ENCODE data around the gene OOSP3. TPM values are rescaled to one million over a fixed set of nuclear protein-coding genes. Genes with fewer than 3 reads are reported as not detected.
"Not testable (repeated sequence)": the region's sequence is repeated elsewhere in the genome, so short reads cannot be mapped to it uniquely, and the experiment has no call there.

Gene OOSP3, protein sequence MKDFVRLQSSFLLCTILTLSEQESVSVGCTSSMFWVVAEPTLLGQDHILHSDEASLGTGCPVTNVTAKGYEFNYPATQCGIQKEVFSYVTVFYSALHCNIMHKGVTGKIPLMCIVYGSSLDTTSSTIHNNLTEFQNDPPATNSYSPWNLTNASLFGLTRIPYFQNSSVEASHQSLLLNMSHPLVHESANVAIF
- not detected in 2 replicates for total RNA-seq (2012; rRNA removed)

DNA sequence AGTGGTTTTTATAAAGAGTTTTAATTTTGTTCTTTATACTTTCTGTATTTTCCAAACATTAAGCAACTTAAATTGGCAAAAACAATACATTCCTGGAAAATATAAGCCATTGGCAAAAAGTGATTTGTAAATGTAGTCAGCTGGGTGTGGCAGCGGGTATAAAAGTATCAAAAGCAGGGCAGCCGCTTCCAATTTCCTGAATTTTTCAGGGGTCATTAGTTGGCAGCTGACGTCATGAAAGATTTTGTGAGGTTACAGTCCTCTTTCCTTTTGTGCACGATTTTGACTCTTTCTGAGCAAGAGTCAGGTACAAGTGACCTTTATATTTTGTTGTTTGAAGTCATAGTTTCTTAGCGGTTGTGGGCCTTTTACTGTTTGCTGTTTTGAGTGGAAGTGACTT lies at the start of gene OOSP3:
OOSP3 (plus strand) TSS at position 208 of the 400 bp plus-strand sequence; CDS start at position 235, 27 bp downstream.
- Histone ChIP-seq H3K4me1 (ENCODE audit: control insufficient read depth, insufficient read depth, low read length) (no peaks in the 10 kb centered on the region), H3K36me3 (ENCODE audit: insufficient read depth, low read length) (no peaks in the 10 kb centered on the region), H3K4me3 (ENCODE audit: low read length) (no peak within 1 kb of the TSS), H3K4me2 (ENCODE audit: low read length) (no peak within 1 kb of the TSS), H3K9me3 (replicated peaks; ENCODE audit: low read length) (no peaks in the 10 kb centered on the region), H3K9ac (ENCODE audit: low read depth, low read length) (no peak within 1 kb of the TSS), H3K27me3 (ENCODE audit: control insufficient read depth, insufficient read depth, low read length) (no peaks in the 10 kb centered on the region)

- H3K4me2 ChIP-seq (ENCODE audit: low read length), result no peak overlapping the region
- no peaks in the 10 kb centered on the region for H3K27me3 ChIP-seq (ENCODE audit: control insufficient read depth, insufficient read depth, low read length)
- H3K9ac ChIP-seq (ENCODE audit: low read depth, low read length), result no peak overlapping the region
- H3K36me3 ChIP-seq (ENCODE audit: insufficient read depth, low read length), result no peaks in the 10 kb centered on the region
- no peaks in the 10 kb centered on the region for H3K9me3 ChIP-seq (replicated peaks; ENCODE audit: low read length)
- H3K4me1 ChIP-seq (ENCODE audit: control insufficient read depth, insufficient read depth, low read length), result no peaks in the 10 kb centered on the region
- no peak overlapping the region for H3K4me3 ChIP-seq (ENCODE audit: low read length)
Observed at GRCh38 chr11:59829358-59829757, 49.2 kb upstream of the OOSP3 start.

DNA sequence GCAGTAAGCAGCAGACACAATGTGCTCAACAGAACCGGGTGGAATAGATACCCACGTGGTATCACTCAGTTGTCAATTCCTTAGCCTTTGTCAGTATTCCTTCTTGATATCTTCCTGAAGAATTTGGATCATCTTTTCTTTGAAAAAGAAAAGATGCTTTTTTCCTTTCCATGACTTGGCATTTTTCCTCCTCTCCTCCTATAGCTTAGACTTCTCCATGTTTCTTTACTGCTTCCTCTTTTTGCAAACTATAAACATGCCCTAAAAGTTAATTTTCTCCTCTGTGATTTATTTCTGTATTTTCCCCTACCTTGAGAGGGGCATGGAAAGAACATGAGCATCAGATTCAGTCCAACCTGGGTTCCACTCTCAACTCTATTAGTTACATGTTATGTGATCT lies 45.0 kb upstream of the OOSP3 start:
- H3K36me3 ChIP-seq (ENCODE audit: insufficient read depth, low read length), result no peaks in the 10 kb centered on the region
- no peak overlapping the region for H3K4me2 ChIP-seq (ENCODE audit: low read length)
- no peaks in the 10 kb centered on the region for H3K9me3 ChIP-seq (replicated peaks; ENCODE audit: low read length)
- no peak overlapping the region for H3K4me3 ChIP-seq (ENCODE audit: low read length)
- no peak overlapping the region for H3K9ac ChIP-seq (ENCODE audit: low read depth, low read length)
- H3K4me1 ChIP-seq (ENCODE audit: control insufficient read depth, insufficient read depth, low read length), result no peaks in the 10 kb centered on the region
- H3K27me3 ChIP-seq (ENCODE audit: control insufficient read depth, insufficient read depth, low read length), result no peaks in the 10 kb centered on the region

DNA sequence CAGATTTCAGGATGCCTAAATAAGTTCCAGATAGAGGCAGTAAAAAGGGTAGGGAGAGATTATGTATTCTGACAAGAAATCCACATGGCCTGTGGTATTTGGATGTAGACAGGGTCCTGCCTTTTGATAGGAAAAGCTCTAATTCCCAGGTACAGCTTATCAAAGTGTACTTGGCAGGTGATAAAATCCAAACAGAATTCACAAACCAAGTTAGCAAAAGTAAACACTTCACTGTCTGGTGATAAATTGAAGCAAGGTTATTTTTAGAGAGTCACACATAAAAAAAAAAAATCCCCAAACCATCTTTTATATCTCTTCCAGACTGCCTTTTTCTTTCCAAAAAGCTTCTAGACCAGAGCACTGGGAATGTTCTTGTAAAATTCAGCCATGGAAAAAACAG lies 39.0 kb upstream of the OOSP3 start:
- H3K4me3 ChIP-seq (ENCODE audit: low read length), result no peak overlapping the region
- H3K4me2 ChIP-seq (ENCODE audit: low read length), result no peak overlapping the region
- no peaks in the 10 kb centered on the region for H3K4me1 ChIP-seq (ENCODE audit: control insufficient read depth, insufficient read depth, low read length)
- no peaks in the 10 kb centered on the region for H3K27me3 ChIP-seq (ENCODE audit: control insufficient read depth, insufficient read depth, low read length)
- H3K9ac ChIP-seq (ENCODE audit: low read depth, low read length), result no peak overlapping the region
- no peaks in the 10 kb centered on the region for H3K36me3 ChIP-seq (ENCODE audit: insufficient read depth, low read length)
- H3K9me3 ChIP-seq (replicated peaks; ENCODE audit: low read length), result no peaks in the 10 kb centered on the region

- no peak overlapping the region for H3K4me3 ChIP-seq (ENCODE audit: low read length)
- H3K27me3 ChIP-seq (ENCODE audit: control insufficient read depth, insufficient read depth, low read length), result no peaks in the 10 kb centered on the region
- no peak overlapping the region for H3K9ac ChIP-seq (ENCODE audit: low read depth, low read length)
- no peaks in the 10 kb centered on the region for H3K36me3 ChIP-seq (ENCODE audit: insufficient read depth, low read length)
- no peaks in the 10 kb centered on the region for H3K9me3 ChIP-seq (replicated peaks; ENCODE audit: low read length)
- no peak overlapping the region for H3K4me2 ChIP-seq (ENCODE audit: low read length)
- no peaks in the 10 kb centered on the region for H3K4me1 ChIP-seq (ENCODE audit: control insufficient read depth, insufficient read depth, low read length)
Observed at GRCh38 chr11:59841514-59841913, 37.1 kb upstream of the OOSP3 start.

DNA sequence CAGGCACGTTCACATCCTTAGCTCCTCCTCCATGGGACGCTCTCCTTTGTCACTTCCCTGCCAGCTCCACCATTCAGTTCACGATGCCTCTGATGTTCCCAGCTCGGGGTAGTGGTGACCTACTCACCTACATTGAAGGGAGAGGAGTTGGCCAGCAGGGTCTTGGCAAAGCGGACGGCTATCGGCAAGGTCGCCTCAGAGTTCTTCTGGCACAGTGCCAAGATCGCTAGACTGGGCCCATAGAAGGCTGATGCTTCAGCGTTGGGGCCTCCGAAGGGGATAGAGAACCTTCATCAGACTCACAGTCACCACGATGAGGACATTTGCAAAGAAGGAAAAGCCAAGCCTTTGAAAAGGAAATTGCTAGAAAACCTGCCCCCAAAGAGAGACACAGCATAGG lies 36.3 kb upstream of the OOSP3 start:
- no peaks in the 10 kb centered on the region for H3K27me3 ChIP-seq (ENCODE audit: control insufficient read depth, insufficient read depth, low read length)

DNA sequence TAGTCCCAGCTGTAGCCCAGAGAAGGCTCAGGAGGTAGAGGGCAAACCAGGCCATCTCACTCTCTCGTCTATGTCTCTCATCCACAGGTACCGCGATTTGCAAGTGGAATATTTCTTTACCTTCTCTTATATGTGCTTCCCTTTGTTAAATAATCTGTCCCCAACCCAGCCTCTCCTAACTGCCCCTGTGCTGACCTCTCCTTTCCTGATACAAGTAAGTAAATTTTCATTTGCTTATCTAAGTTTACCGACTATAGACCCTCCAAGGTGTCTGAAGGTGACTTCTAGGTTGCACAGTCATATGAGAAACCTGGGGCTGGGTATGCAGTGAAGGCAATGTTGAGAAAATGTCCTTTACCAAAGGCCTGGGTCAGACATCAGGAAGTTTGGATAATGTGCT lies 33.2 kb upstream of the OOSP3 start, which contains the start of gene CBLIF:
CBLIF (minus strand) TSS at position 101 of the 400 bp plus-strand sequence; CDS start at position 55, 46 bp downstream.
- H3K9me3 ChIP-seq (replicated peaks; ENCODE audit: low read length), result no peaks in the 10 kb centered on the region
- no peak within 1 kb of the TSS for H3K4me3 ChIP-seq (ENCODE audit: low read length)
- no peaks in the 10 kb centered on the region for H3K27me3 ChIP-seq (ENCODE audit: control insufficient read depth, insufficient read depth, low read length)
- H3K4me1 ChIP-seq (ENCODE audit: control insufficient read depth, insufficient read depth, low read length), result no peaks in the 10 kb centered on the region
- H3K9ac ChIP-seq (ENCODE audit: low read depth, low read length), result no peak within 1 kb of the TSS
- H3K36me3 ChIP-seq (ENCODE audit: insufficient read depth, low read length), result no peaks in the 10 kb centered on the region
- H3K4me2 ChIP-seq (ENCODE audit: low read length), result no peak within 1 kb of the TSS

More for the DNA sequence above, 36.3 kb upstream of the OOSP3 start:
- no peaks in the 10 kb centered on the region for H3K9me3 ChIP-seq (replicated peaks; ENCODE audit: low read length)
- H3K9ac ChIP-seq (ENCODE audit: low read depth, low read length), result no peak overlapping the region
- no peak overlapping the region for H3K4me2 ChIP-seq (ENCODE audit: low read length)
- H3K4me3 ChIP-seq (ENCODE audit: low read length), result no peak overlapping the region
- no peaks in the 10 kb centered on the region for H3K36me3 ChIP-seq (ENCODE audit: insufficient read depth, low read length)
- H3K4me1 ChIP-seq (ENCODE audit: control insufficient read depth, insufficient read depth, low read length), result no peaks in the 10 kb centered on the region

DNA sequence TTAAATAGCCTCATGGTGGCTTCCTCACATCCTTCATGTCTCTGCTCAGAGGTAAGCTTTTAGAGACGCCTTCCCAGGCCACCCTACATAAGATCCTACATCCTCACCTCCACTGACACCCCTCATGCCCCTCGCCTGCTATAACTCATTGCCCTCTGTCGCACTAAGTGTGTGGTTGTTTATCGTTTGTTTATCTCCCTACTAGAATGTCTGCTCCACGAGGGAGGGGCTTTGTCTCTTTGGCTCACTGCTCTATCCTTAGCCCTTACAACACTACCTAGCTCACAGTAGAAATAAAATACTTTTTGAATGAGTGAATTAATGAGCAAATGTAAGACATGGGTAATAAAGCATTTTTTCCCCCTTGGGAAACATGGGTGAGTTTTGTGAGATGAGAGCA lies 32.0 kb upstream of the OOSP3 start:
- no peaks in the 10 kb centered on the region for H3K27me3 ChIP-seq (ENCODE audit: control insufficient read depth, insufficient read depth, low read length)
- H3K36me3 ChIP-seq (ENCODE audit: insufficient read depth, low read length), result no peaks in the 10 kb centered on the region
- no peaks in the 10 kb centered on the region for H3K9me3 ChIP-seq (replicated peaks; ENCODE audit: low read length)
- no peak overlapping the region for H3K4me3 ChIP-seq (ENCODE audit: low read length)
- H3K9ac ChIP-seq (ENCODE audit: low read depth, low read length), result no peak overlapping the region
- H3K4me2 ChIP-seq (ENCODE audit: low read length), result no peak overlapping the region
- no peaks in the 10 kb centered on the region for H3K4me1 ChIP-seq (ENCODE audit: control insufficient read depth, insufficient read depth, low read length)

GRCh38 chr11:59847626-59848025 lies 31.0 kb upstream of the OOSP3 start:
- Histone ChIP-seq H3K4me3 (ENCODE audit: low read length) (no peak overlapping the region), H3K4me2 (ENCODE audit: low read length) (no peak overlapping the region), H3K9me3 (replicated peaks; ENCODE audit: low read length) (no peaks in the 10 kb centered on the region), H3K4me1 (ENCODE audit: control insufficient read depth, insufficient read depth, low read length) (no peaks in the 10 kb centered on the region), H3K36me3 (ENCODE audit: insufficient read depth, low read length) (no peaks in the 10 kb centered on the region), H3K27me3 (ENCODE audit: control insufficient read depth, insufficient read depth, low read length) (no peaks in the 10 kb centered on the region), H3K9ac (ENCODE audit: low read depth, low read length) (no peak overlapping the region)

GRCh38 chr11:59848439-59848838 lies 30.1 kb upstream of the OOSP3 start:
- not testable (repeated sequence) for H3K27me3 ChIP-seq (ENCODE audit: control insufficient read depth, insufficient read depth, low read length); H3K9me3 ChIP-seq (replicated peaks; ENCODE audit: low read length); H3K9ac ChIP-seq (ENCODE audit: low read depth, low read length); H3K4me3 ChIP-seq (ENCODE audit: low read length); H3K4me1 ChIP-seq (ENCODE audit: control insufficient read depth, insufficient read depth, low read length); H3K36me3 ChIP-seq (ENCODE audit: insufficient read depth, low read length); H3K4me2 ChIP-seq (ENCODE audit: low read length)

DNA sequence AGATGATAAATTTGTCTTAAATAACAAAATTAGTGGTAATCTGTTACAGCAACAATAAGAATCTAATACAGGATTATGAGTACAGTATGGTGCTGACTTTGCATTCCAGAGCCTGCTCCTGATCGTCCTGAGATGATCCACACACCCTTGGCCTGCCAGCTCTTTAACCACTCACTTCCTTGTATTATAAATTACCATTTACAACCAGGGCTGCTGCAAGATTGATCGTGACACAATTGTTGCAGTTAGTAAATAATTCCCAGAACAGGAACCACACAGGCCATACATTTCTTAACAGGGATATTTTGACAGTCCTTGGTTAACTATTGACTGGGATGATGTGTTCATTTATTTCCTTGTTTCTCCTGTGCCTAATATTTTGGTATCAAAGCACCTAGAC lies 29.5 kb upstream of the OOSP3 start:
- Histone ChIP-seq H3K4me2 (ENCODE audit: low read length) (no peak overlapping the region), H3K27me3 (ENCODE audit: control insufficient read depth, insufficient read depth, low read length) (no peaks in the 10 kb centered on the region), H3K9ac (ENCODE audit: low read depth, low read length) (no peak overlapping the region), H3K36me3 (ENCODE audit: insufficient read depth, low read length) (no peaks in the 10 kb centered on the region), H3K9me3 (replicated peaks; ENCODE audit: low read length) (no peaks in the 10 kb centered on the region), H3K4me3 (ENCODE audit: low read length) (no peak overlapping the region), H3K4me1 (ENCODE audit: control insufficient read depth, insufficient read depth, low read length) (no peaks in the 10 kb centered on the region)

DNA sequence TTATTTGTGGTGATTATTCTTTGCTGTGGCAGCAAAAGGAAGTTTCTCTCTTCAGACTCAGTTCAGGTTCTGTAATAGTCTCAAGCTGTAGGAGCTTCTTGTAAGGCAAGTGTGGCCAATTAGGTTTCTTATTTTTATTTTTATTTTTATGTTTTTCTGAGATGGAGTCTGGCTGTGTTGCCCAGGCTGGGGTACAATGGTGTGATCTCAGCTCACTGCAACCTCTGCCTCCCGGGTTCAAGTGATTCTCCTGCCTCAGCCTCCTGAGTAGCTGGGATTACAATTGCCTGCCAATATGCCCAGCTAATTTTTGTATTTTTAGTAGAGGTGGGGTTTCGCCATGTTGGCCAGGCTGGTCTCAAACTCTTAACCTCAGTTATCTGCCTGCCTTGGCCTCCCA lies 29.0 kb upstream of the OOSP3 start:
- not testable (repeated sequence) for H3K9me3 ChIP-seq (replicated peaks; ENCODE audit: low read length); H3K9ac ChIP-seq (ENCODE audit: low read depth, low read length); H3K4me2 ChIP-seq (ENCODE audit: low read length); H3K4me3 ChIP-seq (ENCODE audit: low read length); H3K36me3 ChIP-seq (ENCODE audit: insufficient read depth, low read length); H3K27me3 ChIP-seq (ENCODE audit: control insufficient read depth, insufficient read depth, low read length); H3K4me1 ChIP-seq (ENCODE audit: control insufficient read depth, insufficient read depth, low read length)
